Natural killer cell treated with Interleukin-12 subunit alpha and Interleukin-12 subunit beta and Interleukin-15 and Interleukin-18, amount 100 ng/mL, for 72 hours (primary cell): Measurements from ENCODE around the gene DGKZ. TPM values are rescaled to one million over a fixed set of nuclear protein-coding genes. Genes with fewer than 3 reads are reported as not detected.
A peak's percentile ranks its signal among the peaks of the same experiment; 100 is the strongest.
"Not testable (repeated sequence)": the region's sequence is repeated elsewhere in the genome, so short reads cannot be mapped to it uniquely, and the experiment has no call there.

Experiments
- ATAC-seq, 2 donors: fragments of 150-1000 bp; cut with Tn5 transposase in 1 of 2; sonication (Bioruptor Pico), chemical (Tn5 transposase) in 1 of 2; 2 replicates each; pipeline ENCODE4 v1.10.0; 2021
- DNase-seq: peaks from one replicate; pipeline ENCODE4 v3.0.0; 2022; ENCODE audit warnings: low spot score
- H3K27ac Mint-ChIP-seq, 2 donors: 1 replicate in 1 of 2; 2 replicates in 1 of 2; pipeline ENCODE4 v1.8.0; 2022; ENCODE audit warnings: mixed read lengths in 2 of 2, mild to moderate bottlenecking in 1 of 2, moderate library complexity in 1 of 2
- H3K27me3 Mint-ChIP-seq, 2 donors: 1 replicate in 1 of 2; 2 replicates in 1 of 2; pipeline ENCODE4 v1.8.0; 2022; ENCODE audit warnings: mixed read lengths in 2 of 2
- H3K36me3 Mint-ChIP-seq: one replicate; pipeline ENCODE4 v1.8.0; 2022; ENCODE audit warnings: mixed read lengths
- H3K4me1 Mint-ChIP-seq, 2 donors: 1 replicate in 1 of 2; 2 replicates in 1 of 2; pipeline ENCODE4 v1.8.0; 2022; ENCODE audit warnings: low read depth in 2 of 2, mixed read lengths in 2 of 2, mild to moderate bottlenecking in 1 of 2
- H3K4me3 Mint-ChIP-seq: one replicate; pipeline ENCODE4 v1.8.0; 2022; ENCODE audit warnings: mixed read lengths
- H3K9me3 Mint-ChIP-seq: 2 replicates; pipeline ENCODE4 v1.8.0; 2022; ENCODE audit warnings: mixed read lengths
- total RNA-seq, 2 donors: library from RNA; stranded (reverse); gene quantifications; one replicate each; pipeline ENCODE4 v1.2.3, GENCODE V29; 2022

Gene DGKZ
- total RNA-seq, 2 donors from 2014 or later: 104 to 207 TPM

- Mint-ChIP-seq H3K4me1 (peaks cover 10 to 13% of the 10 kb centered on the region in 2 donors), H3K27ac (no peak overlapping the region)
These were observed 22.3 kb downstream of the DGKZ start for GRCh38 chr11:46369458-46370152.

GRCh38 chr11:46370253-46370652 lies 23.0 kb downstream of the DGKZ start:
- H3K27me3 Mint-ChIP-seq: no peaks in the 10 kb centered on the region
- H3K4me1 Mint-ChIP-seq: peaks cover 5 to 7% of the 10 kb centered on the region in 2 donors
- no peak overlapping the region for H3K27ac Mint-ChIP-seq
- ATAC-seq: no peak
- no peaks in the 10 kb centered on the region for H3K9me3 Mint-ChIP-seq
- H3K4me3 Mint-ChIP-seq: no peak overlapping the region
- no peaks in the 10 kb centered on the region for H3K36me3 Mint-ChIP-seq
- no peak for DNase-seq

More at GRCh38 chr11:46369458-46370152, 22.3 kb downstream of the DGKZ start:
- H3K27me3 Mint-ChIP-seq: no peaks in the 10 kb centered on the region
- ATAC-seq (peak; percentile 61 to 69), DNase-seq (no peak)
- no peaks in the 10 kb centered on the region for H3K9me3 Mint-ChIP-seq
- no peak overlapping the region for H3K4me3 Mint-ChIP-seq
- H3K36me3 Mint-ChIP-seq: no peaks in the 10 kb centered on the region

DNA sequence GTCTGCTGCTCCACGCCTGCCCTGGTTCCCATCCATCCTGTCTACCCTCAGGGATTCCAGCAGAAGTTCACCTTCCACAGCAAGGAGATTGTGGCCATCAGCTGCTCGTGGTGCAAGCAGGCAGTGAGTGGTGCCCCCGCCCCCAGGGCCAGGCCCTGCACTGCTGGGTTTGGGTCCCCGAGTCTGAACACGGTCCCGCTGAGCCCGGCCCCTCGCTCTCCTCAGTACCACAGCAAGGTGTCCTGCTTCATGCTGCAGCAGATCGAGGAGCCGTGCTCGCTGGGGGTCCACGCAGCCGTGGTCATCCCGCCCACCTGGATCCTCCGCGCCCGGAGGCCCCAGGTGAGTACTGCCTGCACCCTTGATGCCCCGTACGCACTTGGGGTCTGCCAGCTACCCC lies 24.0 kb downstream of the DGKZ start:
- ATAC-seq, H3K9me3 Mint-ChIP-seq, H3K27me3 Mint-ChIP-seq, H3K4me1 Mint-ChIP-seq, DNase-seq, H3K4me3 Mint-ChIP-seq, H3K36me3 Mint-ChIP-seq, H3K27ac Mint-ChIP-seq: not testable (repeated sequence)

DNA sequence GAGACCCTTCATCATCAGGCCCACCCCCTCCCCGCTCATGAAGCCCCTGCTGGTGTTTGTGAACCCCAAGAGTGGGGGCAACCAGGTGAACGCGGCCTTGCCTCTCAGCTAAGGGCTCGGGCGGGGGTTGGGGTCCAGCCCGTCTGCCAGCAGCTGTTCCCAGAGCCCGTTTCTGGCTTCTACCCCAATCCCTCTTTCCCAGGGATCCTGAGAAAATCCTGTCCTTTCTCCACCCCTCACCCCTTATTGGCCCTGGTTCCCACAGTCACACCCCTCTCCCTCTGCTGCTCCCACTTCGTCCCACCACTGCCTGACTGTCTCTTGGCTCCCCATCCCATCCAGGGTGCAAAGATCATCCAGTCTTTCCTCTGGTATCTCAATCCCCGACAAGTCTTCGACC lies 24.8 kb downstream of the DGKZ start:
- no peak for DNase-seq
- Mint-ChIP-seq H3K27ac (no peak overlapping the region), H3K36me3 (no peaks in the 10 kb centered on the region), H3K4me1 (peaks cover 5 to 7% of the 10 kb centered on the region in 2 donors), H3K4me3 (no peak overlapping the region), H3K9me3 (no peaks in the 10 kb centered on the region), H3K27me3 (no peaks in the 10 kb centered on the region)
- ATAC-seq: no peak

GRCh38 chr11:46372501-46372900 lies 25.2 kb downstream of the DGKZ start:
- H3K27me3 Mint-ChIP-seq, DNase-seq, H3K36me3 Mint-ChIP-seq, H3K27ac Mint-ChIP-seq, ATAC-seq, H3K4me3 Mint-ChIP-seq, H3K4me1 Mint-ChIP-seq, H3K9me3 Mint-ChIP-seq: not testable (repeated sequence)

DNA sequence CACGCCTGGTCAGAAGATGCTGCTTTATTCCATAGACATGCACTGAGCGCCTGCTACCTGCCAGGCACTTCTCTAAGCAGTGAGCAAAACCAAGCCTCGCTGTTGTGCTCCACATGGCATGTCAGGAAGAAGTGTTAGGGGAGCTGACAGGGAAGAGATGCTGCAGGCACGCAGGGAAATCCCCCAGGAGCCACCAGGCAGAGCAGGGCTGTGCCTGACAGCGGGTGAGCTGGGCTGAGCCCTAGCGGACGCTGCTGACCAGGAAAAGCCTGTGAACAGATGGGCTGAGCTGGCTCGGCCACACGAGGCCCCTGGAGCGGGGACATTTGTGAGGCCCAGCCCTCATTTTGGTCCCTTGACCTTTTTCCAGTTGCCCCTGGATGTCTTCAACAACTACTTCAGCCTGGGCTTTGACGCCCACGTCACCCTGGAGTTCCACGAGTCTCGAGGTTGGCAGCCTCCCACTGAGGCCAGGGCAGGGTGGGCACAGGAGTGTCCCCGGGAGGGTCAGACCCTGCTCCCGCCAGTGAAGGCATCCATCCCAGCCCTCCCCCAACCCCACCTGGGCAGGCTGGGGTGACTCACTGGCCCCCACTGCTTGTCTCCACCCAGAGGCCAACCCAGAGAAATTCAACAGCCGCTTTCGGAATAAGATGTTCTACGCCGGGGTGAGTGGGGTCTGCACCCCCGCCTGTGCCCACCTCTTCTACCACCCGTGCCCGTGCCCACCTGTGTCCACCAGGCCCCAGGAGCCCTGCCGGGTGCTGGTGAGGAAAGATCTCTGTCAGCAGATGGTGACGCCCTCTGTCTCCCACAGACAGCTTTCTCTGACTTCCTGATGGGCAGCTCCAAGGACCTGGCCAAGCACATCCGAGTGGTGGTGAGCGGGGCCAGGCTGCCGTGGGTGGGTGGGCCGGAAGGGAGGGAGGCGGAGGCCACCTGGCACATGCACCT lies 26.8 kb downstream of the DGKZ start:
- ATAC-seq: no peak
- H3K4me1 Mint-ChIP-seq: peaks cover 2 to 4% of the 10 kb centered on the region in 2 donors
- H3K36me3 Mint-ChIP-seq: no peaks in the 10 kb centered on the region
- H3K27me3 Mint-ChIP-seq: no peaks in the 10 kb centered on the region
- H3K27ac Mint-ChIP-seq: no peak overlapping the region
- H3K9me3 Mint-ChIP-seq: no peaks in the 10 kb centered on the region
- DNase-seq: no peak
- no peak overlapping the region for H3K4me3 Mint-ChIP-seq

- no peaks in the 10 kb centered on the region for H3K27me3 Mint-ChIP-seq
- H3K27ac Mint-ChIP-seq: no peak overlapping the region
- no peaks in the 10 kb centered on the region for H3K36me3 Mint-ChIP-seq
- DNase-seq: no peak
- ATAC-seq: no peak
- peaks cover 3 to 8% of the 10 kb centered on the region in 2 donors for H3K4me1 Mint-ChIP-seq
- H3K9me3 Mint-ChIP-seq: no peaks in the 10 kb centered on the region
- no peak overlapping the region for H3K4me3 Mint-ChIP-seq
These were observed 27.6 kb downstream of the DGKZ start for GRCh38 chr11:46374815-46375214.

GRCh38 chr11:46375392-46376101 lies 28.3 kb downstream of the DGKZ start:
- Mint-ChIP-seq H3K27ac (no peak overlapping the region), H3K9me3 (no peaks in the 10 kb centered on the region)

GRCh38 chr11:46376258-46377050 lies 29.2 kb downstream of the DGKZ start:
- H3K27ac Mint-ChIP-seq: no peak overlapping the region
- peaks cover 7 to 8% of the 10 kb centered on the region in 2 donors for H3K4me1 Mint-ChIP-seq
- DNase-seq (no peak), ATAC-seq (no peak)
- no peaks in the 10 kb centered on the region for H3K36me3 Mint-ChIP-seq
- H3K4me3 Mint-ChIP-seq: no peak overlapping the region
- no peaks in the 10 kb centered on the region for H3K27me3 Mint-ChIP-seq
- no peaks in the 10 kb centered on the region for H3K9me3 Mint-ChIP-seq

More at GRCh38 chr11:46375392-46376101, 28.3 kb downstream of the DGKZ start:
- ATAC-seq (no peak), DNase-seq (no peak)
- Mint-ChIP-seq H3K27me3 (no peaks in the 10 kb centered on the region), H3K36me3 (no peaks in the 10 kb centered on the region), H3K4me1 (peaks cover 7 to 8% of the 10 kb centered on the region in 2 donors), H3K4me3 (no peak overlapping the region)

GRCh38 chr11:46377290-46377689 lies 30.0 kb downstream of the DGKZ start:
- ATAC-seq (no peak), DNase-seq (no peak)
- Mint-ChIP-seq H3K9me3 (no peaks in the 10 kb centered on the region), H3K4me1 (peaks cover 8 to 11% of the 10 kb centered on the region in 2 donors), H3K4me3 (no peak overlapping the region), H3K27ac (no peak overlapping the region), H3K36me3 (no peaks in the 10 kb centered on the region), H3K27me3 (peaks cover 0 to 4% of the 10 kb centered on the region in 2 donors)

DNA sequence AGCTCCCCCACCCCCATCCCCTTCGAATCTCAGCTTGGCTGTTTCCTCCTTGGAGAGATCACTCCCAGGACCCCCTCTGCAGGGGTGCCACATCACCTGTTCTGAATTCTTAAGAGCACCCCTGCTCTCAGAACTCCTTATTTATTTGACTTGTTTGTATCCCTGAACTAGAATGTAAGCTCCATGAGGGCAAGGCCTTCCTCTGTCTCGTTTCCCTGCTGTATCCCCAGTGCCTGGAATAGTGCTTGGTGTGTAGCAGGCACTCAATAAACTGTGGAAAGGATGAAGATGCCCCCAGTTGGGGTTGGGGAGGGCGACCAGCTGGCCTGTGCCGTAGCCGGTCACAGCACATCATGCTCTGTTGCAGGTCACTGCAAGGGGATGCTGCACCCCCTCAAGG lies 30.6 kb downstream of the DGKZ start:
- Mint-ChIP-seq H3K4me3 (no peak overlapping the region), H3K4me1 (peaks cover 8 to 11% of the 10 kb centered on the region in 2 donors), H3K27me3 (peaks cover 0 to 4% of the 10 kb centered on the region in 2 donors), H3K27ac (no peak overlapping the region), H3K9me3 (no peaks in the 10 kb centered on the region), H3K36me3 (no peaks in the 10 kb centered on the region)
- DNase-seq (no peak), ATAC-seq (no peak)

- Mint-ChIP-seq H3K36me3 (no peaks in the 10 kb centered on the region), H3K27me3 (peaks cover 0 to 4% of the 10 kb centered on the region in 2 donors), H3K9me3 (no peaks in the 10 kb centered on the region), H3K4me3 (no peak overlapping the region), H3K27ac (no peak overlapping the region), H3K4me1 (peaks cover 8 to 11% of the 10 kb centered on the region in 2 donors)
- DNase-seq: no peak
- ATAC-seq: no peak
These were observed 31.0 kb downstream of the DGKZ start for GRCh38 chr11:46378296-46378695.
